Activated CD8-positive, alpha-beta T cell treated with anti-CD3 and anti-CD28 coated beads for 36 hours (primary cell): ENCODE measurements around the gene TIMM44. TPM values are rescaled to one million over a fixed set of nuclear protein-coding genes. Genes with fewer than 3 reads are reported as not detected.
A peak's percentile ranks its signal among the peaks of the same experiment; 100 is the strongest.

Source experiments
- ATAC-seq: fragments of 200-7000 bp; cut with Tn5 transposase; one replicate; pipeline ENCODE4 v1.10.0; 2021; ENCODE audit warnings: mild to moderate bottlenecking, moderate library complexity
- CTCF ChIA-PET: fragments of 350-600 bp; sonication (Branson Sonifier 250); formaldehyde crosslinking; loops from one replicate; lab custom pipeline; 2021; ENCODE audit warnings: antibody characterized with exemption; lab: Charles Lee
- POLR2A ChIA-PET: fragments of 350-600 bp; sonication (Branson Sonifier 250); formaldehyde crosslinking; loops from one replicate; lab custom pipeline; 2021; ENCODE audit warnings: antibody characterized with exemption; lab: Charles Lee
- DNase-seq: peaks from one replicate; pipeline ENCODE4 v3.0.0-alpha.2; 2020
- H3K27ac Mint-ChIP-seq: one replicate; pipeline ENCODE4 v1.8.0; 2021; ENCODE audit warnings: mild to moderate bottlenecking, mixed read lengths
- H3K27me3 Mint-ChIP-seq: one replicate; pipeline ENCODE4 v1.8.0; 2021; ENCODE audit warnings: mixed read lengths
- H3K36me3 Mint-ChIP-seq: one replicate; pipeline ENCODE4 v1.8.0; 2021; ENCODE audit warnings: low read depth, mixed read lengths
- H3K4me1 Mint-ChIP-seq: one replicate; pipeline ENCODE4 v1.8.0; 2021; ENCODE audit warnings: low read depth, mixed read lengths
- H3K4me3 Mint-ChIP-seq: one replicate; pipeline ENCODE4 v1.8.0; 2021; ENCODE audit warnings: mild to moderate bottlenecking, moderate library complexity, mixed read lengths
- H3K9me3 Mint-ChIP-seq: one replicate; pipeline ENCODE4 v1.8.0; 2021; ENCODE audit warnings: mixed read lengths
- intact Hi-C: fragments of 100-400 bp; cut with micrococcal nuclease; formaldehyde crosslinking; loops from one replicate; pipeline ENCODE4 v1.10.0; 2022
- total RNA-seq, 2 experiments: library from RNA; stranded (reverse); gene quantifications; one replicate each; pipeline ENCODE4 v1.2.3, GENCODE V29; 2021
- TF ChIP-seq, protein P1 (sequence below): fragments of 200-600 bp; IDR thresholded peaks from one replicate; pipeline ENCODE4 v1.8.0; 2022; ENCODE audit warnings: antibody characterized with exemption, mild to moderate bottlenecking

Gene TIMM44
- total RNA-seq, 2 experiments from 2014 or later: 92.3 to 95.5 TPM

DNA sequence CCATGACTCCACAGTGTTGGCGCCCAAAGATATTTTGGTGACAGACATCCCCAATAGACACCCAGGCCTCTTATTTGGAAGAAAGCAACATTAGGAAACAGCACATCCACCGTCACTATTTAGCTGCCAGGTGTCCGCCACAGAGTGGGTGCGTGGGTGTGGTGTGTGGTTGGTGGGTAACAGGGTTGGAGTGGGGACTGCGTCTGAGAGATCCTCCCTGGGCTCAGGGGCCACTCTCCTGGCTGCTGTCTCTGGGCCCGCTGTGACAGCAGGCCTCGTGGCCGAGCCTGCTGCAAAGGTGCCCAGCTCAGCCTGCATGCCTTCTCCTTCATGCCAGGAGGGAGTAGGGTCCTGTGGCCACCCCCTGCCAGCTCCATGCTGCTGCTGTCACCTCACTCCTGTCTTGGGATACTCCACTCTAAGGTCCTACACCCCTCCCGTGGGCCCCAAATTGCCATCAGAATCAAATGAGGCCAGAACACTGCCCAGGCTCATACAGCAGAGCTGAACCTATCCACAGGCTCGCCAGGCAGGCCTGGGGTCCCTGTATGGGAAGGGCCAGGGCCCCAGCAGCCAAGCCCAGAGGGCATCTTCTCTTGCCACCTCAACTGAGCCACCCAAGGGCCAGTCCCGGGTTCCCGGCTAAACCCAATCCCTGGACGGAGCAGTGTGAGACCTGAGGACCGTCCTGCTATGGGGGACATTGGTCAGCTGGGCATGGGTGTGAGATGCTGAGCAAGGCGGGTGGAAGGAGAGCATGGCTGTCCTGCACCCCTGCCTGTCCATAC lies 24.7 kb upstream of the TIMM44 start:
- peaks cover 30% of the 10 kb centered on the region for H3K36me3 Mint-ChIP-seq
- TF ChIP-seq, protein P1, sequence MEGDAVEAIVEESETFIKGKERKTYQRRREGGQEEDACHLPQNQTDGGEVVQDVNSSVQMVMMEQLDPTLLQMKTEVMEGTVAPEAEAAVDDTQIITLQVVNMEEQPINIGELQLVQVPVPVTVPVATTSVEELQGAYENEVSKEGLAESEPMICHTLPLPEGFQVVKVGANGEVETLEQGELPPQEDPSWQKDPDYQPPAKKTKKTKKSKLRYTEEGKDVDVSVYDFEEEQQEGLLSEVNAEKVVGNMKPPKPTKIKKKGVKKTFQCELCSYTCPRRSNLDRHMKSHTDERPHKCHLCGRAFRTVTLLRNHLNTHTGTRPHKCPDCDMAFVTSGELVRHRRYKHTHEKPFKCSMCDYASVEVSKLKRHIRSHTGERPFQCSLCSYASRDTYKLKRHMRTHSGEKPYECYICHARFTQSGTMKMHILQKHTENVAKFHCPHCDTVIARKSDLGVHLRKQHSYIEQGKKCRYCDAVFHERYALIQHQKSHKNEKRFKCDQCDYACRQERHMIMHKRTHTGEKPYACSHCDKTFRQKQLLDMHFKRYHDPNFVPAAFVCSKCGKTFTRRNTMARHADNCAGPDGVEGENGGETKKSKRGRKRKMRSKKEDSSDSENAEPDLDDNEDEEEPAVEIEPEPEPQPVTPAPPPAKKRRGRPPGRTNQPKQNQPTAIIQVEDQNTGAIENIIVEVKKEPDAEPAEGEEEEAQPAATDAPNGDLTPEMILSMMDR: no peak
- DNase-seq: no peak
- no peak overlapping the region for H3K27ac Mint-ChIP-seq
- CTCF ChIA-PET: interaction anchor here (4.7 kb wide), 1 partner anchor 24 kb away, joined by 28 read pairs; the partner anchor contains the start of gene TIMM44
- H3K4me1 Mint-ChIP-seq: no peaks in the 10 kb centered on the region
- H3K27me3 Mint-ChIP-seq: no peaks in the 10 kb centered on the region
- no peaks in the 10 kb centered on the region for H3K9me3 Mint-ChIP-seq
- ATAC-seq: no peak
- H3K4me3 Mint-ChIP-seq: no peak overlapping the region
- POLR2A ChIA-PET: interaction anchor here (0.6 to 1.5 kb wide), 4 partner anchors 8 to 40 kb away, joined by 3 to 7 read pairs (median 3); partner anchors contain the start of gene TIMM44
- intact Hi-C loops: no loop called here

DNA sequence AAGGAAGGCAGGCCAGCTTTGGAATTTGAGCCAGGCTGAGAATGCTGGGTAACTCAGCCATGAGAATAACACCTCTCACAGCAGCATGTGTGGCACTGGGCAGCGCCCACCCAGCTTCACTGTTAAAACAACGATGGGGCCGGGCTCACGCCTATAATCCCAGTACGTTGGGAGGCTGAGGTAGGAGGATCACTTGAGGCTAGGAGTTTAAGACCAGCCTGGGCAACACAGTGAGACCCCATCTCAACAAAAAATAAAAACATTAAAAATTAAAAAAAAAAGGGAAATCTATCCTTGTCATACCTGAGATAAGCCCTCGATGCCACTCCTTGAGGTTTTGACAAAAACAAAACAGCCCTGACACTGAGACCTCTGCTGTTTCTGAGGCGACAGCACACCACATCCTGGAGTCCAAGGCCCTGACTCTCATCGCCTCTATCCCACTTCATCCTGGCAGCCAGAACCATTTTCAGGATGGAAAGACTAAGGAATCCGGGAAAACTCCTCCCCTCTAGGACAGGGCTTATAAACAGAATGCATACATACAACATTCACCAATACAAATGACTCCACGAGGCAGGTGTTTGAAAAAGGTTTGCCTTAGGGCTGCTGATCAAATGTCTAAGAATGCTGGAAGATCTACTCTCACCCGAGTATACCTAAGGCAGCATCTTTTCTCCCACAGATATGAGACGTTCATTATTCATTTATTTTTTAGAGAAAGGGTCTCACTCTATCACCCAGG lies 22.6 kb upstream of the TIMM44 start:
- DNase-seq: no peak
- H3K4me1 Mint-ChIP-seq: no peaks in the 10 kb centered on the region
- intact Hi-C loops: no loop called here
- no peaks in the 10 kb centered on the region for H3K27me3 Mint-ChIP-seq
- CTCF ChIA-PET: interaction anchor here (1.1 kb wide), 1 partner anchor 22 kb away, joined by 3 read pairs; no protein-coding TSS in a partner anchor
- ATAC-seq: no peak
- H3K36me3 Mint-ChIP-seq: peaks cover 31% of the 10 kb centered on the region
- POLR2A ChIA-PET: no interaction called here
- no peak overlapping the region for H3K27ac Mint-ChIP-seq
- H3K9me3 Mint-ChIP-seq: no peaks in the 10 kb centered on the region
- TF ChIP-seq, protein P1: no peak
- H3K4me3 Mint-ChIP-seq: no peak overlapping the region

DNA sequence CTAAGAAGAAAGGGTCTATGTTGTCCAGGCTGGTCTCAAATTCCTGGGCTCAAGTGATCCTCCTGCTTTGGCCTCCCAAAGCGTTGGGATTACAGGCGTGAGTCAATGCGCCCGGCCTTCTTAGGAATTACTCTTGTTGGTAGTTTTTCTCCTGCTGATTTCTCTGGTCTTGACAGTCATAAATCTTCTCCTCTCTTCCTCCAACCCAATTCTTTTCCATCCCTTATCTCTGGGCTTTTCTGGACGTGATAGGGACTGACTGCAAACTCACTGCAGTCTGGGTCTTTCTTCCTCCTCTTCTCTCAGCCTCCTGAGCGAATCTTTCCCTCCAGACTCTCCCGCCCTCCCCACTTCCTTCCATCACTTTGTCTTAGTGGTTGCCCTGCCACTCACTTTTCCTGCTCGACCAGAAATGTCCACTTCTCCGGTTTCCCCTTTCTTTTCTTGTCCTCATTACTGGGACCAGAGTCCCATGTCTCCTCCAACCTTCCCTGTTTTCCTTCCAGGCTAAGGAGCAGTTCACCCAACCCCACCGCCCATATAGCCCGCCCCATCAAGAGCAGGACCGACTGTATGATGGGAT lies 21.9 kb upstream of the TIMM44 start:
- Mint-ChIP-seq H3K27me3 (no peaks in the 10 kb centered on the region), H3K4me3 (no peak overlapping the region), H3K9me3 (no peaks in the 10 kb centered on the region), H3K27ac (peak overlapping the region; percentile 12), H3K4me1 (no peaks in the 10 kb centered on the region), H3K36me3 (peaks cover 26% of the 10 kb centered on the region)
- intact Hi-C loops: no loop called here
- ChIA-PET CTCF (interaction anchor here (1.1 kb wide), 1 partner anchor 21 kb away, joined by 3 read pairs; no protein-coding TSS in a partner anchor), POLR2A (no interaction called here)
- no peak for ATAC-seq
- DNase-seq: no peak
- TF ChIP-seq, protein P1: no peak

DNA sequence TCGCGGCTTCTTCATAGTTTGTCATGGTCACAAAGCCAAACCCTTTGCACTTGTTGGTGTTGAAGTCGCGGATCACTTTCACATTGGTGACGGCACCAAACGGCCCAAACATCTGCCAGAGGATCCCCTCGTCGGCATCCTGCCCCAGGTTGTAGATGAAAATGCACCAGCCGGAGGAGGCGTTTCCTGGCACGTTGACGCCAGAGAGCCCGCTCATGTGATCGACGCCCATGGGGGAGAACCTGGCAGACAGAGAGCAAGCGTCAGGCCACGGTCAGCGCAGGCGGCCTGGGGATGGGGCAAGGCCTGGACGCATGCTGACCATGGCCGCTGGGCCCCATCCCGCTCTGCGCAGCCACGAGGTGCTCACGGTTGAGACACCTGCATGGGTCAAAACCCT lies 20.1 kb upstream of the TIMM44 start:
- Mint-ChIP-seq H3K4me1 (peaks cover 3% of the 10 kb centered on the region), H3K27ac (no peak overlapping the region), H3K9me3 (no peaks in the 10 kb centered on the region), H3K36me3 (peaks cover 24% of the 10 kb centered on the region), H3K4me3 (no peak overlapping the region), H3K27me3 (no peaks in the 10 kb centered on the region)
- POLR2A ChIA-PET: no interaction called here
- intact Hi-C loops: no loop called here
- no peak for ATAC-seq
- TF ChIP-seq, protein P1: no peak
- no peak for DNase-seq
- CTCF ChIA-PET: no interaction called here
